GM23248 (cell line): ENCODE data around the gene DTNA.

ENCODE experiments used
- EZH2 ChIP-seq: fragments of 200-600 bp; sonication (generic); IDR thresholded peaks from 2 replicates; pipeline ENCODE4 v1.6.1; 2018; ENCODE audit warnings: antibody characterized with exemption, mild to moderate bottlenecking; ENCODE audit not compliant: insufficient read depth, poor library complexity, severe bottlenecking
- EZH2phosphoT487 ChIP-seq: fragments of 200-600 bp; sonication (generic); IDR thresholded peaks from 2 replicates; pipeline ENCODE4 v1.6.1; 2018; ENCODE audit warnings: antibody characterized with exemption, moderate library complexity, mild to moderate bottlenecking, low read depth; ENCODE audit not compliant: insufficient read depth

DNA sequence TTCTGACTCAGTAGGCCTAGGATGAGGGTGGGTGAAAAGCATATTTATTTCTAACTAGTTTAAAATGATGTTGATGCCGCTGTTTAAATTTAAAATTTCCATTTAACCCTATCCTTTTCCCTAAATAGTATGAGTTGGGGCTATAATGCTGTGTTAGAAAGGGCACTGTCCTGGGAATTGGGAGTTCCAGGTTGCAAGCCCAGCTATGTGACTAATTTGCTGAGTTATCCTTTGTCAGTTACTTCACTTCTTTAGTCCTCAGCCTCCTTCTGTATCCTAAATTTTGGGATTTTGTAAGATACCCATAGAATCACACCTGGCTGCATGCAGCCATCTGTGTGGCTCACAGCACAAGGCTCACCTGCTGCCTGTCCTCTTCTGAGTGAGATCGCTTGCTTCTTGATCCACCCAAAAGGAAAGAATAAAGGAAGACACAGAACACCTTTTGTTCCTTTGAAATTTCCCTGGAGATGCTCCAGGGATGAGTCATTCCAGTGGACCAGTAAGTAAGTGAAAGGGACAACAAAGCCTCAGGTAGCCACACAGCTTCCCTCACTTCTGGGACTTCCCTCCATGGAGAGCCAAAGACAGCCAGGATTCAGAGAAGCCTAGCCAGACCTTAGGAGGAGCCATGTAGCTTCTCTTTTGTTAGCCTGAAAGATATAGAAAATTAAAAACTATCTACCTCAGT, 97.2 kb downstream of the DTNA start:
- TF ChIP-seq EZH2 (no peak), EZH2phosphoT487 (no peak)
